Naive thymus-derived CD8-positive, alpha-beta T cell (primary cell): ENCODE measurements around the gene PLIN3. TPM values are rescaled to one million over a fixed set of nuclear protein-coding genes. Genes with fewer than 3 reads are reported as not detected.
A peak's percentile ranks its signal among the peaks of the same experiment; 100 is the strongest.

ENCODE experiments used
- ATAC-seq, 2 donors: fragments of 150-1000 bp; cut with Tn5 transposase in 1 of 2; sonication (Bioruptor Pico), chemical (Tn5 transposase) in 1 of 2; 1 replicate in 1 of 2; 2 replicates in 1 of 2; pipeline ENCODE4 v1.10.0; 2021; ENCODE audit warnings: mild to moderate bottlenecking in 2 of 2, moderate library complexity in 2 of 2
- POLR2A ChIA-PET: fragments of 350-600 bp; sonication (Branson Sonifier 250); formaldehyde crosslinking; loops from one replicate; lab custom pipeline; 2021; ENCODE audit warnings: antibody characterized with exemption; lab: Charles Lee
- DNase-seq, 10 donors: peaks; one replicate each; pipeline versions ENCODE4 v3.0.0 to v3.0.0-alpha.2; 2020 to 2022
- H3K27ac Mint-ChIP-seq, 10 donors: one replicate each; pipeline ENCODE4 v1.8.0; 2020 to 2022; ENCODE audit warnings: mild to moderate bottlenecking in 10 of 10, mixed read lengths in 10 of 10, moderate library complexity in 4 of 10, inconsistent platforms in 1 of 10
- H3K27me3 Mint-ChIP-seq, 5 donors: one replicate each; pipeline ENCODE4 v1.8.0; 2021 to 2022; ENCODE audit warnings: mixed read lengths in 5 of 5
- H3K36me3 Mint-ChIP-seq, 3 donors: one replicate each; pipeline ENCODE4 v1.8.0; 2020 to 2022; ENCODE audit warnings: mixed read lengths in 3 of 3, mild to moderate bottlenecking in 2 of 3, inconsistent platforms in 1 of 3
- H3K4me1 Mint-ChIP-seq, 4 donors: one replicate each; pipeline ENCODE4 v1.8.0; 2021 to 2022; ENCODE audit warnings: mixed read lengths in 4 of 4
- H3K4me3 Mint-ChIP-seq, 10 donors: one replicate each; pipeline ENCODE4 v1.8.0; 2020 to 2022; ENCODE audit warnings: mild to moderate bottlenecking in 10 of 10, mixed read lengths in 10 of 10, moderate library complexity in 6 of 10, inconsistent platforms in 1 of 10
- H3K9me3 Mint-ChIP-seq, 9 donors: one replicate each; pipeline ENCODE4 v1.8.0; 2020 to 2022; ENCODE audit warnings: mixed read lengths in 9 of 9, mild to moderate bottlenecking in 3 of 9, inconsistent platforms in 1 of 9, moderate library complexity in 1 of 9
- polyA plus RNA-seq, 3 donors: library from polyadenylated mRNA; unstranded; fragments of 300-500 nt; fragmentation: Illumina TruSeq; gene quantifications; one replicate each; pipeline ENCODE4 v1.2.3, GENCODE V29; 2021
- total RNA-seq, 8 experiments: library from RNA in 2 of 8; stranded (reverse) in 2 of 8; gene quantifications; one replicate each; pipeline ENCODE4 v1.2.3 and lab custom pipeline; 2021 to 2026

The PLIN3 gene
- total RNA-seq: 10 to 100 TPM; 15.9 to 17.3 TPM
- 10 to 100 TPM; 14.1 to 17.3 (median 15.2) TPM for polyA plus RNA-seq
- 9.7 to 28.0 (median 18.1) reads per million in 6 experiments for total RNA-seq (lab: John Stamatoyannopoulos, UW)

GRCh38 chr19:4867534-4868285, at the start of gene PLIN3:
TSS of gene PLIN3 (minus strand) at chr19:4867667. CDS start at chr19:4861394, 6,273 bp downstream.
- Mint-ChIP-seq H3K27ac (peak within 1 kb of the TSS; percentile 26 to 82 (median 70)), H3K27me3 (peaks cover 0 to 1% (median 0%) of the 10 kb centered on the region in 5 donors), H3K4me3 (peak within 1 kb of the TSS; percentile 72 to 90 (median 82)), H3K36me3 (no peaks in the 10 kb centered on the region), H3K4me1 (peaks cover 8 to 18% (median 15%) of the 10 kb centered on the region in 4 donors), H3K9me3 (no peaks in the 10 kb centered on the region)
- peak; percentile 89 to 90 for ATAC-seq
- POLR2A ChIA-PET: interaction anchor here (0.6 to 3.8 kb wide), 10 partner anchors 9 to 576 kb away, joined by 3 to 53 read pairs (median 4); partner anchors contain the start of gene KDM4B
- peak; percentile 76 to 92 (median 80) for DNase-seq

DNA sequence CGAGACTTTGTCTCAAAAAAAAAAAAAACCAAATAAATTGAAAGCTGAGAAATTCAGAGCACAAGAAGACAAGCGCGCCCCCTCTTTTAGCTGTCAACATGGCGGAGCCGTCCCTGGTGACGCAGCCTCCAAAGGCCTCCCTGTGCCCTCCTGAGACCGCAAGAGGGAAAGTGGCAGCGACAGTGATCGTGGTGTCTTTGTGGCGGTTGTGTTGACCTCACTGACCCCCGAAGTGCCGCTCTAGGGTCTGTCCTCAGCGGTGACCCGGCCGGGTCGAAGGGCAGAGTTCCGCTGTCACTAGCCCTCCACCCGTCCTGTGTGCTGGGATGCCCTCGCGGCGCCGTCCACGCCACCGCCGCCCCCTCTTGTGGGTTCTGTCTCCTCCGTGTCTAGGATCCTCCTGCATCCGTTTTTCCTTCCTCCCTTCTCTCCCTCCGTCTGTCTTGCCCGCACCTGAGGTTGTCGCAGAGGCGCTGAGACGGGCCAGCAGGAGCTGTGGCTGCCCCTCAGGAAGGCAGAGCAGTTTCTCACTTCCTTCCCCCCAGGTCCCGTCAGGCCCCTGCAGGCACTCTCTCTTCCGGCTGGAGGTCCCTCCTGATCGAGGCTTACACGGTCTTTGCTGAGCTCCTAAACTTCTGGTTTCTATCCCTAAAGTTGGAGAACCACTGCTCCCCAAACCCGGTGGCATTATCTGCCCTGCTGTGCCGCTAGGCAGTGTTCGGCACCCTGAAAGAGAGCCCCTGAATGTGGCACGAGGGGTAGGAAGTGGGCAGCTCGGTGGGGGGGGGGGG, 49.0 kb upstream of the PLIN3 start:
- H3K27me3 Mint-ChIP-seq: no peaks in the 10 kb centered on the region
- H3K4me1 Mint-ChIP-seq: peaks cover 19 to 55% (median 42%) of the 10 kb centered on the region in 4 donors
- DNase-seq (peak; percentile 36 to 77 (median 58)), ATAC-seq (peak; percentile 59 to 64)
- peak overlapping the region; percentile 97 to 100 (median 99) for H3K27ac Mint-ChIP-seq
- H3K36me3 Mint-ChIP-seq: peaks cover 0 to 21% (median 12%) of the 10 kb centered on the region in 3 donors
- no peaks in the 10 kb centered on the region for H3K9me3 Mint-ChIP-seq
- peak overlapping the region; percentile 97 to 100 (median 100) for H3K4me3 Mint-ChIP-seq
- POLR2A ChIA-PET: interaction anchor here (0.6 to 4.4 kb wide), 20 partner anchors 9 to 771 kb away, joined by 3 to 63 read pairs (median 5); partner anchors contain the start of genes FEM1A, HSD11B1L, KDM4B and PLIN3

- H3K4me1 Mint-ChIP-seq: peaks cover 22 to 68% (median 53%) of the 10 kb centered on the region in 4 donors
- POLR2A ChIA-PET: interaction anchor here (1.0 to 4.4 kb wide), 7 partner anchors 11 to 264 kb away, joined by 3 to 63 read pairs (median 13); partner anchors contain the start of genes FEM1A, KDM4B and PLIN3
- H3K36me3 Mint-ChIP-seq: peaks cover 0 to 21% (median 12%) of the 10 kb centered on the region in 3 donors
- peak; percentile 54 to 64 for ATAC-seq
- peak overlapping the region; percentile 97 to 100 (median 99) for H3K27ac Mint-ChIP-seq
- no peaks in the 10 kb centered on the region for H3K9me3 Mint-ChIP-seq
- H3K27me3 Mint-ChIP-seq: no peaks in the 10 kb centered on the region
- peak overlapping the region; percentile 97 to 100 (median 100) for H3K4me3 Mint-ChIP-seq
- DNase-seq: peak; percentile 54 to 89 (median 62)
Observed at GRCh38 chr19:4914736-4915501, 47.5 kb upstream of the PLIN3 start.

DNA sequence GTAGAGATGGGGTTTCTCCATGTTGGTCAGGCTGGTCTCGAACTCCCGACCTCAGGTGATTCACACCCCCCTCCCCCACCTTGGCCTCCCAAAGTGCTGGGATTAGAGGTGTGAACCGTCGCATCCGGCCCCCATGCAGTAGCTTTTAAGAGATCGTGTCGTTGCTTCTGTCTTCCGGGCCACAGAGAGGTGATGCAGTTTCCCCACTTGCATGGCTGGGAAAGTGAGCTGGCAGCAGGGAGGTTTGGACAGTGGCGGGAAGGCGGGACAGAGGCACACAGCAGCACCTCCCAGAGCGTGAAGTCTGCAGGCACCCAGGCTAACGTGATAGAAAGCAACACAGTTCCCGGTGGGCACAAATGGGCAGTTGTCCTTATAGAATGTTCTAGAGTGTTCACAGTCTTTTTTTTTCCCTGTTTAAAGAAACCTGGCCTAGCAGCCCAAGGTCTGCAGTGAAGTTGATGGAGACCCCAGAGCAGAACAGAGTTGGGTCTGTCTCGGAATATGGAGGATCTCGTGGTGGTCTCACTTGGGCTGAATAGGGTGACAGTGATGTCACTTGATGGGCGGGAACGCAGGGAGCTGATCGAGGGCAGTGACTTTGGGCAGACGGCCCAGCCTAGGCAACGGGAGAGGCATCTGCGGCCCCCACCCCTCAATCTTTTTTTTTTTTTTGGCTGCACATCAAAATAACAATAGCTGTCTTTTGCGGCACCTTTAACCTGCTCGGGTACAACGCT, 46.7 kb upstream of the PLIN3 start:
- peak in 3 of 10 donors; percentile 15 to 35 (median 28) for DNase-seq
- H3K4me3 Mint-ChIP-seq: peak overlapping the region; percentile 97 to 100 (median 100)
- POLR2A ChIA-PET: interaction anchor here (0.7 to 4.4 kb wide), 7 partner anchors 43 to 195 kb away, joined by 5 to 63 read pairs (median 13); partner anchors contain the start of genes FEM1A, KDM4B and PLIN3

DNA sequence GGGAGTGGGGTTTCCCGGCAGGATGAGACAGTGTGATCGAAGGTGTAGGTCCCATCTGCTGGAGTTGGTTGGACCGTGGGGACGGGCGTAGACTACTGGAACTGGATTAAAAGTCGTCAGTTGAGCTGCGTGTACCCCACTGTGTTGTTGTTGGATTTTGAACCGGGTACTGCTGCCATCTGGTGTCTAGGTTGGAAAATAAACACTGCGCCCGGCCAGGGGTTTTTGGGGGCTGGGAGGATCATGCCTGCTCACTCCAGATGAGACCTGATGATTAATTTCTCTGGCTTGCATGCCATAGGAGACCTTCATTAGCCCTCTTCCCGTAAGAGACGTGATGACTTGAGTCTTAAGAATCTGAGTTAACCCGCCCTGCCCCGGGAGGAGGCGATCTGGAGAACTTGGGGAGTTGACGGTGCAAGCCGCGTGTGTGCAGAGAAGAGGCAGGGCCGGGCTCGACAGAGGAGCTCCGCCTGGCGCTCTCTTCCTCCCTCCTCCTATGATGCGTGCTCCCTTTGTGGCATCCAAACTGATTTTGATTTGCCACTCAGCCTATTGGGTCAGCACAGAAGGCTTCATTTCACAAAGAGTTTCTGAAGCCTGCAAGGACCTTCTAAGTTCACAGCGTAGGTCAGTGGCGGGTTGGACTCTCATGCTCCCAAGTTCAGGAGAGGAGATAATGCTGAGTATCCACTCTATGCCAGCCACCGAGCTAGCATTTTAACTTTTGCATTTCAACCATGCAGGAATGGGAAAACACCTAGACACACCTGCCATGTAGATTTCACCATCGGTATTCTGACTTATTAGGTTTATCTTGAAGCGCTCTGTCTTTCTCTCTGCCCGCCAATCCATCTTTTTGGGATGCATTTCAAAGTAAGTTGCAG, 44.6 kb upstream of the PLIN3 start:
- POLR2A ChIA-PET: interaction anchor here (0.5 to 3.1 kb wide), 13 partner anchors 9 to 181 kb away, joined by 3 to 17 read pairs (median 5); partner anchors contain the start of genes ARRDC5, FEM1A, KDM4B and PLIN3
- DNase-seq (peak; percentile 55 to 83 (median 74)), ATAC-seq (peak; percentile 40 to 51)
- Mint-ChIP-seq H3K27ac (peak overlapping the region; percentile 92 to 99 (median 96)), H3K9me3 (no peaks in the 10 kb centered on the region), H3K4me3 (peak overlapping the region; percentile 97 to 100 (median 100)), H3K27me3 (no peaks in the 10 kb centered on the region), H3K36me3 (peaks cover 0 to 33% (median 12%) of the 10 kb centered on the region in 3 donors), H3K4me1 (peaks cover 27 to 81% (median 64%) of the 10 kb centered on the region in 4 donors)

More for the DNA sequence above, 46.7 kb upstream of the PLIN3 start:
- H3K4me1 Mint-ChIP-seq: peaks cover 22 to 68% (median 53%) of the 10 kb centered on the region in 4 donors
- no peaks in the 10 kb centered on the region for H3K27me3 Mint-ChIP-seq
- peaks cover 0 to 21% (median 12%) of the 10 kb centered on the region in 3 donors for H3K36me3 Mint-ChIP-seq
- H3K9me3 Mint-ChIP-seq: no peaks in the 10 kb centered on the region
- no peak for ATAC-seq
- H3K27ac Mint-ChIP-seq: peak overlapping the region; percentile 97 to 100 (median 99)

DNA sequence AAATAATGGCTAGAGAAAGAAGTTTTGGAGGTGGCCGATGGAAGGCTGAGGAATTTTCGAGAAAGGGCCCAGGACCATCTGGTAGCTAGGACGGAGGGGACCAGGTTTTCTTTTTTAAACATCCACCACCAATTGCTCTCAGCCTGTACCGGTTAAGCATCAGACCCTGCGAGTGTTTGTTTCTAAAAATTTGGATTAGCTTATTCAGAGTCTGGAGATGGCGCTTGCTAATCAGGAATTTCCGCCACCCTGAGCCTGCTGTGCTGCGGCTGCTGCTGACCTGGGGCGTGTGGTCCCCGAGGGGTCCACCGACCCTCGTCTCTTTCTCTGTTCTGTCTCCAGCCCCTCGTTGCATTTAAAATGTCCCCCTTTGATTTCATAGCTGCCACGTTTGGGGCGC, 43.8 kb upstream of the PLIN3 start:
- ATAC-seq: no peak
- Mint-ChIP-seq H3K27me3 (no peaks in the 10 kb centered on the region), H3K9me3 (no peaks in the 10 kb centered on the region), H3K36me3 (peaks cover 0 to 38% (median 8%) of the 10 kb centered on the region in 3 donors), H3K4me3 (peak overlapping the region; percentile 97 to 100 (median 100)), H3K27ac (peak overlapping the region; percentile 92 to 99 (median 96)), H3K4me1 (peaks cover 25 to 82% (median 60%) of the 10 kb centered on the region in 4 donors)
- DNase-seq: no peak
- POLR2A ChIA-PET: interaction anchor here (0.7 to 3.1 kb wide), 13 partner anchors 9 to 279 kb away, joined by 3 to 17 read pairs (median 7); partner anchors contain the start of genes ARRDC5, FEM1A, KDM4B and PLIN3

GRCh38 chr19:4910594-4911281, 43.3 kb upstream of the PLIN3 start:
- POLR2A ChIA-PET: interaction anchor here (0.7 to 3.1 kb wide), 8 partner anchors 8 to 280 kb away, joined by 4 to 17 read pairs (median 6); partner anchors contain the start of genes ARRDC5 and KDM4B
- no peaks in the 10 kb centered on the region for H3K9me3 Mint-ChIP-seq
- DNase-seq: no peak
- H3K27ac Mint-ChIP-seq: peak overlapping the region; percentile 8 to 99 (median 96)
- ATAC-seq: no peak
- no peaks in the 10 kb centered on the region for H3K27me3 Mint-ChIP-seq
- peaks cover 0 to 43% (median 8%) of the 10 kb centered on the region in 3 donors for H3K36me3 Mint-ChIP-seq
- peaks cover 25 to 81% (median 63%) of the 10 kb centered on the region in 4 donors for H3K4me1 Mint-ChIP-seq
- peak overlapping the region; percentile 97 to 100 (median 100) for H3K4me3 Mint-ChIP-seq

DNA sequence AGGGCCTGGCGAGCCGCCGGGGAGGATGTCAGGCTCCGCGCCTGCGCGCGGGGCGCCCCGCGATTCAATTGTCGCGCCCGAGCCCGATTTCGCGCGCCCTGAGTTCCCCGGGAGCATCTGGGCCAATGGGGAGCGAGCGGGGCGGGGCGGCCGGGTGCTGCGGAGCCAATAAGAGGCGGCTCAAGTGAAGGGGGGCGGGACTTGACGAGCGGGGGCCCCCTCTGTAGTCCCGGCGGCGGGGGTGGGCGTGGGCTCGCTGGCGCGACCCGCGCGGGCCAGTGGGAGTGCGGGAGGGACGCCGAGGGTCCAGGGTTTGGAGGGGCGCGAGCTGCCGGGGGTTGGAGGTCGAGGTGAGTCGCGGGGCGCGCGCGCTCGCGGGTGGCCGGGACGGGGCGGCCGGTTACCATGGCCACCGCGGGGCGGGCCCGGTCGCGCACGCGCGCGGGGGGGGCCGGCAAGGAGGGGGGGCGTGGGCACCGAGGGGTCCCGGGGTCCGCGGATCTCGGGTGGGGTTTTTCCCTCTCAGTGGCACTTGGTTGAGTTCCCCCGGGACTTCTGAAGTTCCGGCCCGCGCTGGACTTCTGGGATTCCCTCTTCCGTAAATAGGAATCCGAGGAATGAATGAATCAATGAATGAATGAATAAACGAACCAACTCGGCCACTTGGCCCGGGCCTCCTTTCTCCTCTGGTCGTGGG, 42.6 kb upstream of the PLIN3 start:
- H3K27ac Mint-ChIP-seq: peak overlapping the region in 5 of 10 donors; percentile 3 to 99 (median 67)
- no peaks in the 10 kb centered on the region for H3K27me3 Mint-ChIP-seq
- POLR2A ChIA-PET: interaction anchor here (1.0 to 3.1 kb wide), 4 partner anchors 7 to 58 kb away, joined by 4 to 12 read pairs (median 4); partner anchors contain the start of genes ARRDC5 and KDM4B
- no peaks in the 10 kb centered on the region for H3K9me3 Mint-ChIP-seq
- ATAC-seq: peak; percentile 83 to 87
- peak overlapping the region; percentile 97 to 100 (median 100) for H3K4me3 Mint-ChIP-seq
- H3K36me3 Mint-ChIP-seq: peaks cover 0 to 48% (median 8%) of the 10 kb centered on the region in 3 donors
- DNase-seq: peak; percentile 90 to 96 (median 93)
- H3K4me1 Mint-ChIP-seq: peaks cover 25 to 76% (median 64%) of the 10 kb centered on the region in 4 donors
